ENCODE results near the gene UBB.

UBB gene

DNA sequence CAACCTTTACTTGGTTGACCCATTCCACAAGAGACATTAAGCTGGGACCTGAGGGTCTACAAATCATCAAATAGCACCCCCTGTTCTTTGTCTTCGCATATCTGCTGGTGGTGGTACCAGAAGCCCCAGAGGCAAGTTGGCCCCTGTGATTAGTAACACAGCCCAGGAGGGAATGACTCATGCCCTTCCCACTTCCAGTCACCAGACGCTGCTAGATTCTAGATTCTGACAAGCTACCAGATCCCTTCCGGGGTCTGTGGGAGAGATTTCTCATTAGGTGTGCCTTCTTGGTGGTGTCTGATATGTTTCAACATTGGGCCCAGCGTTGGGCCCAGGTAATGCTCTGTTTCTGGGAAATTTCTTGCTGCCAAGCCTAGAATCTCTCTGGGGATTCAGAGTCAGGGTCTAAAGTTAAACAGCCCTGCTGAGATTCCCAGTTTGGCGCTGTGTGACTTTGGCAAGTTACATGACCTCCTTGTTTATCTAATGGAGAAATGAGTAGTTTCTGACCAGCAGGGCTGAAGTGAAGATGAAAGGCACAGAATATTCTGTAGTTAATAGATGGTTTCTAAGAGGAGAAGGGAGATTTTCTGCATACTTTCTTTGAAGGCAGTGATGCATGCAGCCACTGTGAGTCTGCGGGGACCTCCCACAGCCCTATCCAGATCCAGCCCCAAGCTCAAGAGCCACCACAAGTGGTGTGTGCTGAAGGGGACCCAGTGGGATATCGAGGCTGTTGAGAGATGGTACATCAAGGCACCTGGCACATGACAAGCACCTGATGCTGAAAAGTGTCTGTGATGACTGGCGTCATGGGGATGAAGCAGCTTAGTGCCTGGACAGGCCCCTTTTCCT is 38.4 kb downstream of the UBB start:
- DNase-seq, result no peak

DNA sequence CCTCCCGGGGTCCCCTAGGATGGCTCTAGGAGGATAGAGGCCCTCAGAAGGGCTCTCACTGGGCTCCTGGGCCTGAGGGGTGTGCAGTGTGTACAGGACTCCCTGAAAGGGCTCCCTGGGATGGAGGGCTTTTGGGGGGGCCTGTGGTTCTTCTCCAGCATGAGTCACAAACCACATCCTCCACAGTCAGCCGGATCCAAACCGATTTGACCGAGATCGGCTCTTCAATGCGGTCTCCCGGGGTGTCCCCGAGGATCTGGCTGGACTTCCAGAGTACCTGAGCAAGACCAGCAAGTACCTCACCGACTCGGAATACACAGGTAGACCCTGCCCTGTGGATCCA is 39.0 kb downstream of the UBB start:
- no peak for DNase-seq

DNA sequence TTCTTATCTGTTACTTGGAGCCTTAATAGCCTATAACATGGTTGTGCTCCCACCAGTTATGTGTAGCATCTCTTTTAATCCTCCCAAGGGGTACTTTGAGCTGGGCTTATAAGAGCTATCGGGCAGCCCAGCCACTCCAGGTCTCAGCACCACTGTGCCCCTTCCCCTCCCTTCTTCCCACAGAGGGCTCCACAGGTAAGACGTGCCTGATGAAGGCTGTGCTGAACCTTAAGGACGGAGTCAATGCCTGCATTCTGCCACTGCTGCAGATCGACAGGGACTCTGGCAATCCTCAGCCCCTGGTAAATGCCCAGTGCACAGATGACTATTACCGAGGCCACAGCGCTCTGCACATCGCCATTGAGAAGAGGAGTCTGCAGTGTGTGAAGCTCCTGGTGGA is 41.5 kb downstream of the UBB start:
- no peak for DNase-seq

DNA sequence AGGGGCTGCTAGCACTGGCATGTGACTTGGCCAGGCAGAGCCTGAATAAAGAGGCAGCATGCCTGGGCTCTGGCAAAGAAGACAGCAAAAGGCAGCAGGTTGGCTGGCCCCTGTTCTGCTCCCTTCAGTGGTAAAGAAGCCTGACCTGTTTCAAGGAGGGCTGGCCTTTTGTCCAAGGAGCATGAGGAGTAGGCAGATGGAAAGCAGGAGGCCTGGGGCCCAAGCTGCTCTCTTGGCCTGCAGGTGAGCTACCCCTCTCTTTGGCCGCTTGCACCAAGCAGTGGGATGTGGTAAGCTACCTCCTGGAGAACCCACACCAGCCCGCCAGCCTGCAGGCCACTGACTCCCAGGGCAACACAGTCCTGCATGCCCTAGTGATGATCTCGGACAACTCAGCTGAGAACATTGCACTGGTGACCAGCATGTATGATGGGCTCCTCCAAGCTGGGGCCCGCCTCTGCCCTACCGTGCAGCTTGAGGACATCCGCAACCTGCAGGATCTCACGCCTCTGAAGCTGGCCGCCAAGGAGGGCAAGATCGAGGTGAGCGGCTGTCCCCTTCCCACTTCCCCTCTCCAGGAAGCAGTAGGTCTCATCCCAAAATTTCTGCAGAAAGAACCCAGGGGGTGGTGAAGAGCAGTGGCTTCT is 42.5 kb downstream of the UBB start:
- no peak for DNase-seq

DNA sequence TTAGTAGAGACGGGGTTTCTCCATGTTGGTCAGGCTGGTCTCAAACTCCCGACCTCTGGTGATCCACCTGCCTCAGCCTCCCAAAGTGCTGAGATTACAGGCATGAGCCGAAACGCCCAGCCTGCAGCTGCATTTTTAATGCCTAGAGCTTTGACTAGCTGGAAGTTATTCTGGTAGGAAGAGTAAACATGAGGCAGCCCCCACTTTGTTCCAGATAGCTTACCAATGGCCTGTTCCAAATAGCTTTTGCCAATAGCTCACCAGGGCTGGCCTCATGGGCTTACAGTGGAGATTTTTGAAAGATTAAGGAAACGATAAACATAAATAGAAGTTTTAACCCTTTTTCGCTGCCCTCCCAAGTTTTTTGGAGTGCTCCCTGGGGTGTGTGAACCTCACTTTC is 44.3 kb downstream of the UBB start:
- no peak for DNase-seq

DNA sequence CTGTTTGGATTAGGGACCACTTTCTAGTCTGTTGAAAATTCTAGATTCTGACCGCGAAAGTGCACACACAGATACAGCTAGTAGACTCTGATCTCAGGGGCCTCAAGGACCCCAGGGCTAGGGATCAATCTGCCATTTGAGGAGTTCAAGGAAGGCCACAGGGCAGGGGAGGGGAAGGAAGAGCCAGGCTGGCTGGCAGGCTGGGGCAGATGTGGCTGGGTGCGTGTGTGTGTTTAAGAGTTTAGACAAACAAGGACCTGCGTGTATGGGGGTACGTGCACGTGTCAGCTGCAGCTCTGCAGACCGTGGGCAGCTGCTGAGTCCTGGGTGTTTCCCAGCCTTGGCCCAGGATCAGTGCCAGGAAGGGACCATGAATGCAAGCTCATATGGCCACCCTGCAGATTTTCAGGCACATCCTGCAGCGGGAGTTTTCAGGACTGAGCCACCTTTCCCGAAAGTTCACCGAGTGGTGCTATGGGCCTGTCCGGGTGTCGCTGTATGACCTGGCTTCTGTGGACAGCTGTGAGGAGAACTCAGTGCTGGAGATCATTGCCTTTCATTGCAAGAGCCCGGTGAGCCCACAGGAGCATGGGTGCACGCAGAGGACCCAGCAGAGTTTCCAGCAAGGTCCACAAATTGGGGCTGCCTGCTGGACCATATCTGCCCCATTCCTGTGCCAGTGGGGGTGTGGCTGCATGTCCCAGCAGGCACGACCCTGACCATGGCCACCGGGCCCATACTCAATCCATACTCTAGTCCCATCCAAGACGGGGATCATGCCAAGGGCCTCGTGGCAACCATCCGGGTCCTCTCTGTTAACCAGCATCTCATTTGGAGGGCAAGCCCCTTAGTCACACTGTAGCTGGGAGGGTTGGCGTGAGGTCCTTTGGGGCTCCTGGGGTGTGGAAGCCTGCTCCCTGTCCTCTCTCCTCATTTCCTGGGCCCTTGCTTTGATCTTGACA is 45.1 kb downstream of the UBB start:
- no peak for DNase-seq

DNA sequence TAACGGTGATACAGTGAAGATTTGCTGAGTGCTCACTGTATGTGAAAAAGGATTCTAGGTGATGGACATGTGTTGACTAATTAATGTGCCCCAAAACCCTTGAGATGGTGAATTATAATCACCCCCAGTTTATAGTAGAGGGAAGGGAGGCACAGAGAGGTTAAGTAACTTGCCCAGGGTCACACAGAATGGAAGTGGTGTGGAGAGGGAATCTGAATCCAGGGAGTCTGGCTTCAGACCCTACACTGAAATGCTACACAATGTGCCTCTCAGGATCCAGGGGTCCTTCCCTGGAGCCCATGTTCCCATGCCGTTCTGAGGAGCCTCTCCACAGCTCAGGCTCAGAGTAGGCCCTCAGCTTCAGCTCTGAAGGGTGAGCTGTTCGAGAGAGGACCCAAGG is 46.1 kb downstream of the UBB start:
- DNase-seq, result no peak

DNA sequence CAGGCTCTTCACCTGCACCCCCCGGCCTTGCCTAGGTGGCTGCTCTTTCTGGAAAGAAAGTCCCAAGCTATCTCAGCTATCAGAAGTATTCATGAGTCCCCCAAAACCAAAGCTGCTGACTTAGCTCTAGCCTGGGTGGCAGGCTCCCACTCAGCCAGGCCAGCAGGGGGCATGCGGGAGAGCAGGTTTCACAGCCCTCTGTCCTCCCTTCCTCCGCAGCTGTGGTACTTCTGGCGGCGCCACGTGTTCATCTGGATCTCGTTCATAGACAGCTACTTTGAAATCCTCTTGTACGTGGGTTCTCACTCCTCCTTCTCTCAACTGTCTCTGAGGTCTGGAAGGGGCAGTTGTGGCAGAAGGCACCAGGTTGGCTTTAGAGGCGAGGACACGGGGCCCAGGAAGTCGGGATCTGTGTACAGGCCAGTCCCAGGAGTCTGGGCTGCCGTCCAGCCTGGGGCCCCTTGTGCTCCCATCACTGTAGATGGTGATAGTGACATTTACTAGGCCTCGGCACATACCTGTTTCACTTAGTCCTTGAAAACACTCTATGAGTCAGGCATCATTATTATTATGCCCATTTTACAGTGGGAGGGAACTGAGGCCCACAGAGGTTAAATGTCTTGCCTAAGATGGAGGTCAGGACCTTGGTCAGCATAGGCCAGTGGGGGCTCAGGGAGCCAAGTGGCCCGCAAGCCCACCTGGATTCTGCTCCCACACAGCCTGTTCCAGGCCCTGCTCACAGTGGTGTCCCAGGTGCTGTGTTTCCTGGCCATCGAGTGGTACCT is 47.4 kb downstream of the UBB start:
- DNase-seq, result peak; percentile 15

DNA sequence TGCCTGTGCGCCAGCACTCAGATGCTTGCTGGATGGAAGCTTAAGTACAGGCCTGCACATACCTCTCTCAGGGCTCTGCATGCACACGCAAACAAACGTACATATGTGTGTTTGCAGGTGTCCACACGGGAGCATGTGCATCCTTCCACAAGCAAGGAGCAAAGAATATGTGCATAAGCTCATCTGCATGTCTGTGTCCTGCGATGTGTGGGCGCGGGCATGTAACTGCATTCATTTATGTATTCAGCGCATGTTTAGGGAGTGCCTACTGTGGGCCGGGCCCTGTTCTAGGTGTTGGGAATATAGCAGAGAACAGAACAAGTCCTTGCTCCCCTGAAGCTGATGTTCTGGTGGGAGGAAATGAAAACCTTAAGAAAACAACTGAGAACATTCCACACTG is 48.2 kb downstream of the UBB start:
- DNase-seq, result no peak

DNA sequence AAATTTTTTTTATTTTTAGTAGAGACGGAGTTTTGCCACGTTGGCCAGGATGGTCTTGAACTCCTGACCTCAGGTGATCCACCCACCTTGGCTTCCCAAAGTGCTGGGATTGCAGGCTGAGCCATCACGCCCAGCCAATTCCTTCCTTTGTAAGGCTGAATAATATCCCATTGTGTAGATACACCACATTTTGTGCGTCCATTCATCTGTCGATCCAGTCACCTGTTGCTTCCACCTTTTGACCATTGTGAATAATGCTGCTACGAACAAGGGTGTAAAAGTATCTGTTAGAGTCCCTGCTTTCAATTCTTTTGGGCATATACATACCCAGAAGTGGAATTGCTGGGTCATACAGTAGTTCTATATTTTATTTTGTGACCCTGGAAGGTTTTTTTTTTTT is 49.8 kb downstream of the UBB start:
- DNase-seq, result no peak

DNA sequence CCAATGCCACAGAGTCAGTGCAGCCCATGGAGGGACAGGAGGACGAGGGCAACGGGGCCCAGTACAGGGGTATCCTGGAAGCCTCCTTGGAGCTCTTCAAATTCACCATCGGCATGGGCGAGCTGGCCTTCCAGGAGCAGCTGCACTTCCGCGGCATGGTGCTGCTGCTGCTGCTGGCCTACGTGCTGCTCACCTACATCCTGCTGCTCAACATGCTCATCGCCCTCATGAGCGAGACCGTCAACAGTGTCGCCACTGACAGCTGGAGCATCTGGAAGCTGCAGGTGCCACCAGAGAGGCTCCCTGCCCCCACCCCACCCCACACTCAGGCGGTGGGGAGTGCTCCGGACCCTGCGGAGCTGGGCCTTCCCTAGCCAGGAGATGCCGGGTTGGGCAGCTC is 51.1 kb downstream of the UBB start:
- no peak for DNase-seq

Data from midbrain (tissue), 1 donor.